Psoas muscle (tissue), 8 donors: ENCODE measurements around the gene FKBP5. TPM values are rescaled to one million over a fixed set of nuclear protein-coding genes. Genes with fewer than 3 reads are reported as not detected.
A peak's percentile ranks its signal among the peaks of the same experiment; 100 is the strongest.

Experiments used
- ATAC-seq, 4 donors: fragments of 200-7000 bp; cut with Tn5 transposase; one replicate each; pipeline ENCODE4 v1.9.1; 2020; ENCODE audit warnings: moderate library complexity in 3 of 4, mild to moderate bottlenecking in 2 of 4
- DNase-seq, 2 donors: peaks; one replicate each; pipeline ENCODE4 v3.0.0-alpha.2; 2020
- H3K27ac ChIP-seq: fragments of 200-600 bp; one replicate; pipeline ENCODE4 v1.8.0; 2022
- H3K27me3 ChIP-seq, 3 donors: fragments of 200-600 bp in 1 of 3; one replicate each; pipeline versions ENCODE4 v1.6.1 to v1.8.0; 2013 to 2022; ENCODE audit warnings: low read length in 2 of 3, mild to moderate bottlenecking in 2 of 3, moderate library complexity in 1 of 3; ENCODE audit not compliant: insufficient read depth in 3 of 3
- H3K36me3 ChIP-seq, 2 donors: fragments of 200-600 bp in 1 of 2; one replicate each; pipeline versions ENCODE4 v1.6.1 to v1.8.0; 2013 to 2022; ENCODE audit warnings: low read depth in 1 of 2, mild to moderate bottlenecking in 1 of 2, moderate library complexity in 1 of 2; ENCODE audit not compliant: insufficient read depth in 1 of 2
- H3K4me1 ChIP-seq: fragments of 200-600 bp; one replicate; pipeline ENCODE4 v1.8.0; 2022
- H3K4me3 ChIP-seq: fragments of 200-600 bp; one replicate; pipeline ENCODE4 v1.8.0; 2022; ENCODE audit warnings: mild to moderate bottlenecking
- H3K9me3 ChIP-seq: fragments of 200-600 bp; one replicate; pipeline ENCODE4 v1.8.0; 2022
- WGBS, 3 donors: extraction: QIAGEN DNeasy Blood & Tissue Kit; methylation state at CpG; one replicate each; pipeline versions ENCODE4 v1.1.6 to v1.1.7; 2013; 5-methylcytosine and 5-hydroxymethylcytosine counted together
- intact Hi-C, 2 donors: fragments of 100-400 bp; cut with DNase I; formaldehyde crosslinking; loops; one replicate each; pipeline versions ENCODE4 v1.11.0 to v1.14.2; 2022
- polyA plus RNA-seq, 3 donors: library from polyadenylated mRNA; stranded (reverse); fragments of 200-250 nt; gene quantifications; one replicate each; pipeline ENCODE4 v1.2.3, GENCODE V29; 2013
- total RNA-seq, 4 donors: library from RNA; stranded (reverse); fragmentation: NEBNext Ultra II Directional in 2 of 4; extraction: Animal tissue kit (Norgen Biotek cat#: 25700) in 2 of 4; gene quantifications; one replicate each; pipeline versions ENCODE4 v1.2.1 to v1.2.4, GENCODE V29; 2021 to 2023
- TF ChIP-seq, protein P1 (sequence below): fragments of 200-600 bp; IDR thresholded peaks from one replicate; pipeline ENCODE4 v1.8.0; 2022; ENCODE audit warnings: antibody characterized with exemption
- donor health status: healthy with polysubstance abuse.
- donor health status: DM: no; HTN: no; CAD: no; lungs with moderate emphysema.
- donor health status: Bipolar disorder and iron deficiency.
- donor health status: healthy.
- donor health status: DM: yes; HTN: yes; CAD: no.
- donor health status: DM: no; HTN: no; CAD: no.
- donor health status: DM: no; HTN: no; CAD: no.
- donor health status: DM: yes; HTN: yes; CAD: no.

The FKBP5 gene
- total and polyA plus RNA-seq, 7 donors: 56.5 to 1,905 (median 542) TPM

DNA sequence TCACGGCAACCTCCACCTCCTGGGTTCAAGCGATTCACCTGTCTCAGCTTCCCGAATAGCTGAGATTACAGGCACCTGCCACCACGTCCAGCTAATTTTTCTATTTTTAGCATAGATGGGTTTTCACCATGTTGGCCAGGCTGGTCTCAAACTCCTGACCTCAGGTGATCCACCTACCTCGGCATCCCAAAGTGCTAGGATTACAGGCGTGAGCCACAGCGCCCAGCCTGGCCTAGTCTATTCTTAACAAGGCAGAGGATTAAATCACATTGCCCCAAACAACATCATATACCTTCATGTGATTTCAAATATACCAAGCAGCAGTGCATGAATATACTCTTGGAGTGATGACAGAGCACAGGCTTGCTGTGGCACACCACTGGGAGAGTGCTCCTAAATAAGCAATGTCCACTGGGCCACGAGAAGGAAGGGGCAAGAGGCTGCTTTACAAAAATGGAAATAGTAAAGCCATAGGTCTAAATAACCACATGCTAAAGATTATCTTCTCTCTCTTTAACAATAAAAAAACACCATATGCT lies 99.4 kb downstream of the FKBP5 start:
- intact Hi-C loops: loop anchor here in 1 of 2 donors (10.0 kb wide), 1 partner anchor 96 kb away; the partner anchor contains the start of gene FKBP5
- 32 to 58% (median 34%) methylated on average over 8 of the region's 8 CpGs for WGBS, 3 donors

GRCh38 chr6:35587167-35587566 lies 101.5 kb downstream of the FKBP5 start:
- peak in 2 of 4 donors; percentile 15 to 20 for ATAC-seq
- intact Hi-C loops: loop anchor here in 1 of 2 donors (10.0 kb wide), 1 partner anchor 98 kb away; the partner anchor contains the start of gene FKBP5
- Histone ChIP-seq H3K9me3 (no peaks in the 10 kb centered on the region), H3K27ac (peak overlapping the region; percentile 95), H3K36me3 (peaks cover 15 to 58% of the 10 kb centered on the region in 2 donors), H3K4me3 (no peak overlapping the region), H3K27me3 (no peaks in the 10 kb centered on the region), H3K4me1 (peaks cover 93% of the 10 kb centered on the region)
- WGBS, 3 donors: 62 to 88% (median 71%) methylated on average over 2 of the region's 2 CpGs
- TF ChIP-seq, protein P1, sequence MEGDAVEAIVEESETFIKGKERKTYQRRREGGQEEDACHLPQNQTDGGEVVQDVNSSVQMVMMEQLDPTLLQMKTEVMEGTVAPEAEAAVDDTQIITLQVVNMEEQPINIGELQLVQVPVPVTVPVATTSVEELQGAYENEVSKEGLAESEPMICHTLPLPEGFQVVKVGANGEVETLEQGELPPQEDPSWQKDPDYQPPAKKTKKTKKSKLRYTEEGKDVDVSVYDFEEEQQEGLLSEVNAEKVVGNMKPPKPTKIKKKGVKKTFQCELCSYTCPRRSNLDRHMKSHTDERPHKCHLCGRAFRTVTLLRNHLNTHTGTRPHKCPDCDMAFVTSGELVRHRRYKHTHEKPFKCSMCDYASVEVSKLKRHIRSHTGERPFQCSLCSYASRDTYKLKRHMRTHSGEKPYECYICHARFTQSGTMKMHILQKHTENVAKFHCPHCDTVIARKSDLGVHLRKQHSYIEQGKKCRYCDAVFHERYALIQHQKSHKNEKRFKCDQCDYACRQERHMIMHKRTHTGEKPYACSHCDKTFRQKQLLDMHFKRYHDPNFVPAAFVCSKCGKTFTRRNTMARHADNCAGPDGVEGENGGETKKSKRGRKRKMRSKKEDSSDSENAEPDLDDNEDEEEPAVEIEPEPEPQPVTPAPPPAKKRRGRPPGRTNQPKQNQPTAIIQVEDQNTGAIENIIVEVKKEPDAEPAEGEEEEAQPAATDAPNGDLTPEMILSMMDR: no peak
- no peak for DNase-seq

More for the DNA sequence above, 99.4 kb downstream of the FKBP5 start:
- ATAC-seq (peak; percentile 6 to 65 (median 40)), DNase-seq (no peak)
- H3K4me1 ChIP-seq: peaks cover 94% of the 10 kb centered on the region
- H3K9me3 ChIP-seq: no peaks in the 10 kb centered on the region
- TF ChIP-seq, protein P1: no peak
- H3K36me3 ChIP-seq: peaks cover 11 to 55% of the 10 kb centered on the region in 2 donors
- H3K27me3 ChIP-seq: no peaks in the 10 kb centered on the region
- H3K4me3 ChIP-seq: no peak overlapping the region
- H3K27ac ChIP-seq: peak overlapping the region; percentile 95

DNA sequence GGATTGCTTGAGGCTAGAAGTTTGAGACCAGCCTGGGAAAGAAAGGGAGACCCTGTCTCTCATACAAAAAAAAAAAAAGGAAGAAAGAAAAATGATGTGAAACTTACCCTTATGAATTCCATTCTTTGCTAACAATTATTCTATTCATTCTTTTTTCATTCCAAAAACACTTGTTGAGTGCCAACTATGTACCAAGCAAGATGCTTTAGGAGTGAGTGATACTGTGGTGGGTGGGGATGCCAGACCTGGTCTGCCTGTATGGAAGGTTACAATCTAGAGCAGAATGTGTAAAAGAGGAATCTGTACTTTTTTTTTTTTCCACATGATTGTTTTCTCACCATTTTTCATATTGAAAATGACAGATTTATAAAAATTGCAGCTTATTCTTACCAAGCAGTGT lies 102.2 kb downstream of the FKBP5 start:
- Histone ChIP-seq H3K9me3 (no peaks in the 10 kb centered on the region), H3K36me3 (peaks cover 19 to 64% of the 10 kb centered on the region in 2 donors), H3K4me3 (no peak overlapping the region), H3K4me1 (peaks cover 93% of the 10 kb centered on the region), H3K27me3 (no peaks in the 10 kb centered on the region), H3K27ac (peak overlapping the region; percentile 95)
- ATAC-seq: no peak
- TF ChIP-seq, protein P1: no peak
- no peak for DNase-seq
- intact Hi-C loops: loop anchor here in 1 of 2 donors (10.0 kb wide), 1 partner anchor 98 kb away; the partner anchor contains the start of gene FKBP5

- H3K4me3 ChIP-seq: no peak overlapping the region
- intact Hi-C loops: loop anchor here in 1 of 2 donors (10.0 kb wide), 1 partner anchor 99 kb away; the partner anchor contains the start of gene FKBP5
- H3K27ac ChIP-seq: peak overlapping the region; percentile 95
- H3K4me1 ChIP-seq: peaks cover 86% of the 10 kb centered on the region
- no peaks in the 10 kb centered on the region for H3K9me3 ChIP-seq
- TF ChIP-seq, protein P1: no peak
- DNase-seq: no peak
- peaks cover 19 to 73% of the 10 kb centered on the region in 2 donors for H3K36me3 ChIP-seq
- ATAC-seq: no peak
- no peaks in the 10 kb centered on the region for H3K27me3 ChIP-seq
These were observed 103.1 kb downstream of the FKBP5 start for GRCh38 chr6:35585658-35586057.
